CD14-positive monocyte (primary cell): ENCODE data around the gene SYNPO2L. TPM values are rescaled to one million over a fixed set of nuclear protein-coding genes. Genes with fewer than 3 reads are reported as not detected.
"Not testable (repeated sequence)": the region's sequence is repeated elsewhere in the genome, so short reads cannot be mapped to it uniquely, and the experiment has no call there.

Source experiments
- DNase-seq, 3 donors: peaks; one replicate each; pipeline ENCODE4 v3.0.0-alpha.2; 2011 to 2022
- H2AFZ ChIP-seq: 2 replicates; pipeline ENCODE4 v1.6.0; 2012; ENCODE audit warnings: mild to moderate bottlenecking, low read depth, low read length, inconsistent platforms; ENCODE audit not compliant: insufficient read depth, poor library complexity, severe bottlenecking
- H3K27ac ChIP-seq, 2 donors: 1 replicate in 1 of 2; 2 replicates in 1 of 2; pipeline ENCODE4 v1.5.1; 2012 to 2013; ENCODE audit warnings: low read length in 2 of 2, control low read depth in 1 of 2, inconsistent platforms in 1 of 2, low read depth in 1 of 2, mild to moderate bottlenecking in 1 of 2
- H3K27me3 ChIP-seq, 2 donors: one replicate each; pipeline versions ENCODE4 v1.6.0 to v1.6.1; 2011 to 2013; ENCODE audit warnings: low read length in 2 of 2; ENCODE audit not compliant: control insufficient read depth in 2 of 2, insufficient read depth in 2 of 2
- H3K36me3 ChIP-seq, 2 donors: replicated peaks in 1 of 2; 1 replicate in 1 of 2; 2 replicates in 1 of 2; pipeline versions ENCODE4 v1.5.1 to v1.6.1; 2012 to 2013; ENCODE audit warnings: low read length in 2 of 2, control low read depth in 1 of 2, inconsistent platforms in 1 of 2, mild to moderate bottlenecking in 1 of 2; ENCODE audit not compliant: insufficient read depth in 2 of 2, control insufficient read depth in 1 of 2
- H3K4me1 ChIP-seq, 2 donors: 1 replicate in 1 of 2; 2 replicates in 1 of 2; pipeline versions ENCODE4 v1.5.1 to v1.6.1; 2012 to 2013; ENCODE audit warnings: low read length in 2 of 2, control low read depth in 1 of 2, inconsistent platforms in 1 of 2, mild to moderate bottlenecking in 1 of 2, moderate library complexity in 1 of 2; ENCODE audit not compliant: insufficient read depth in 2 of 2, control insufficient read depth in 1 of 2
- H3K4me2 ChIP-seq: replicated peaks from 2 replicates; pipeline ENCODE3; 2012; ENCODE audit warnings: low read length, moderate library complexity, mild to moderate bottlenecking; ENCODE audit not compliant: poor library complexity, severe bottlenecking; ENCODE audit errors: extremely low read depth
- H3K4me3 ChIP-seq, 3 experiments: fragments of 200-600 bp in 1 of 3; sonication (generic) in 1 of 3; replicated peaks in 1 of 3; 1 replicate in 2 of 3; 2 replicates in 1 of 3; pipeline ENCODE4 v1.5.1; 2011 to 2013; ENCODE audit warnings: low read length in 3 of 3, mild to moderate bottlenecking in 3 of 3, control low read depth in 2 of 3, low read depth in 2 of 3, inconsistent platforms in 1 of 3, moderate library complexity in 1 of 3
- H3K79me2 ChIP-seq: 2 replicates; pipeline ENCODE4 v1.6.0; 2012; ENCODE audit warnings: mild to moderate bottlenecking, control low read depth, inconsistent platforms, low read length, moderate library complexity; ENCODE audit not compliant: insufficient read depth
- H3K9ac ChIP-seq: 2 replicates; pipeline ENCODE4 v1.6.0; 2017; ENCODE audit warnings: low read length, mild to moderate bottlenecking; ENCODE audit not compliant: insufficient read depth, poor library complexity, severe bottlenecking
- H3K9me3 ChIP-seq, 2 donors: replicated peaks in 1 of 2; 1 replicate in 1 of 2; 2 replicates in 1 of 2; pipeline versions ENCODE4 v1.5.1 to v1.6.1; 2012 to 2013; ENCODE audit warnings: low read length in 2 of 2, control low read depth in 1 of 2; ENCODE audit not compliant: control insufficient read depth in 1 of 2, insufficient read depth in 1 of 2
- H4K20me1 ChIP-seq: 2 replicates; pipeline ENCODE4 v1.6.0; 2012; ENCODE audit warnings: mild to moderate bottlenecking, low read length, control low read depth, moderate library complexity; ENCODE audit not compliant: insufficient read depth
- H3K27ac Mint-ChIP-seq, 7 donors: one replicate each; pipeline ENCODE4 v1.8.0; 2020; ENCODE audit warnings: mild to moderate bottlenecking in 7 of 7, mixed read lengths in 7 of 7, moderate library complexity in 6 of 7, inconsistent platforms in 2 of 7
- H3K27me3 Mint-ChIP-seq, 3 donors: one replicate each; pipeline ENCODE4 v1.8.0; 2021 to 2022; ENCODE audit warnings: low read depth in 3 of 3, mild to moderate bottlenecking in 3 of 3, mixed read lengths in 3 of 3, moderate library complexity in 3 of 3, inconsistent platforms in 1 of 3
- H3K36me3 Mint-ChIP-seq, 2 donors: one replicate each; pipeline ENCODE4 v1.8.0; 2020; ENCODE audit warnings: mixed read lengths in 2 of 2, inconsistent platforms in 1 of 2, mild to moderate bottlenecking in 1 of 2
- H3K4me1 Mint-ChIP-seq: one replicate; pipeline ENCODE4 v1.8.0; 2020; ENCODE audit warnings: mild to moderate bottlenecking, mixed read lengths
- H3K4me3 Mint-ChIP-seq, 2 donors: one replicate each; pipeline ENCODE4 v1.8.0; 2020; ENCODE audit warnings: mild to moderate bottlenecking in 2 of 2, mixed read lengths in 2 of 2, moderate library complexity in 1 of 2
- H3K9me3 Mint-ChIP-seq, 7 donors: one replicate each; pipeline ENCODE4 v1.8.0; 2020 to 2022; ENCODE audit warnings: mixed read lengths in 7 of 7, mild to moderate bottlenecking in 6 of 7, moderate library complexity in 6 of 7, inconsistent platforms in 2 of 7
- CTCF ChIP-seq: fragments of 200-600 bp; IDR thresholded peaks from one replicate; pipeline ENCODE4 v1.8.0; 2022; ENCODE audit warnings: antibody characterized with exemption, mild to moderate bottlenecking
- WGBS: methylation state at CpG from one replicate; pipeline ENCODE4 v1.1.5; 2013; ENCODE audit warnings: missing lambda C conversion rate; ENCODE audit not compliant: insufficient coverage; 5-methylcytosine and 5-hydroxymethylcytosine counted together
- intact Hi-C, 2 donors: fragments of 100-400 bp; cut with micrococcal nuclease; formaldehyde crosslinking; loops; one replicate each; pipeline versions ENCODE4 v1.15.0 to v1.15.1; 2023
- polyA minus RNA-seq: library from RNA; depleted of rRNA, polyadenylated mRNA; stranded (reverse); fragments of >200 nt; gene quantifications from 2 replicates; pipeline ENCODE4 v1.2.3, GENCODE V29; 2012
- polyA plus RNA-seq, 3 donors: library from polyadenylated mRNA; depleted of rRNA in 1 of 3; unstranded in 2 of 3; stranded (reverse) in 1 of 3; fragments of 300-500 nt in 2 of 3; fragments of >200 nt in 1 of 3; fragmentation: Illumina TruSeq in 2 of 3; gene quantifications; 1 replicate in 2 of 3; 2 replicates in 1 of 3; pipeline ENCODE4 v1.2.3, GENCODE V29; 2012 to 2021
- total RNA-seq, 12 experiments: library from RNA in 1 of 12; stranded (reverse) in 1 of 12; fragments of 120-200 nt in 1 of 12; gene quantifications; one replicate each; pipeline ENCODE4 v1.2.4 and lab custom pipeline; 2013 to 2026; ENCODE audit warnings: mixed read lengths in 6 of 12, inconsistent platforms in 1 of 12

SYNPO2L gene
- 0.04 TPM for total RNA-seq (2013)
- not detected for polyA plus RNA-seq
- polyA minus RNA-seq = under 0.01 TPM in 1 of 2 replicates, not detected in the other
- total RNA-seq (lab: John Stamatoyannopoulos, UW) = 0.08 to 2.5 (median 0.26) reads per million in 11 experiments

GRCh38 chr10:73655990-73656298 is at the start of gene SYNPO2L:
Gene SYNPO2L, minus strand, starts transcription at chr10:73656029. Its CDS starts 107 bp downstream, at chr10:73655922.
- no peaks in the 10 kb centered on the region for H3K27me3 ChIP-seq
- H3K4me3 Mint-ChIP-seq = no peak within 1 kb of the TSS
- intact Hi-C loops = no loop called here
- no peak within 1 kb of the TSS for H3K9ac ChIP-seq
- WGBS = 53% methylated on average over 5 of the region's 5 CpGs
- peaks cover 11% of the 10 kb centered on the region for H3K4me1 Mint-ChIP-seq
- H3K79me2 ChIP-seq = no peaks in the 10 kb centered on the region
- H3K4me3 ChIP-seq = no peak within 1 kb of the TSS
- peak within 1 kb of the TSS; percentile 6 for H2AFZ ChIP-seq
- H3K27ac Mint-ChIP-seq = no peak within 1 kb of the TSS
- no peaks in the 10 kb centered on the region for H3K36me3 ChIP-seq
- no peak within 1 kb of the TSS for H3K27ac ChIP-seq
- H3K27me3 Mint-ChIP-seq = peaks cover 2 to 12% (median 7%) of the 10 kb centered on the region in 3 donors
- no peak within 1 kb of the TSS for H3K4me2 ChIP-seq
- H3K9me3 Mint-ChIP-seq = no peaks in the 10 kb centered on the region
- no peaks in the 10 kb centered on the region for H3K36me3 Mint-ChIP-seq
- H3K9me3 ChIP-seq = no peaks in the 10 kb centered on the region
- no peak for DNase-seq
- H3K4me1 ChIP-seq = peaks cover 3 to 4% of the 10 kb centered on the region in 2 donors
- no peaks in the 10 kb centered on the region for H4K20me1 ChIP-seq
- TF ChIP-seq CTCF = no peak

- H3K79me2 ChIP-seq, DNase-seq, H3K27ac ChIP-seq, H2AFZ ChIP-seq, H3K9me3 ChIP-seq, H3K4me3 Mint-ChIP-seq, H3K36me3 ChIP-seq, H3K4me2 ChIP-seq, intact Hi-C loops, H3K4me3 ChIP-seq, H3K9ac ChIP-seq, H3K27me3 Mint-ChIP-seq, H3K27me3 ChIP-seq, H3K4me1 ChIP-seq, H3K9me3 Mint-ChIP-seq, H4K20me1 ChIP-seq: not testable (repeated sequence)
- peaks cover 28% of the 10 kb centered on the region for H3K4me1 Mint-ChIP-seq
- H3K27ac Mint-ChIP-seq = peak overlapping the region in 1 of 7 donors; percentile 70
- peaks cover 32 to 35% of the 10 kb centered on the region in 2 donors for H3K36me3 Mint-ChIP-seq
Observed at GRCh38 chr10:73703924-73704323, 48.1 kb upstream of the SYNPO2L start.

- no CpG with 5 or more reads among the region's 2 CpGs for WGBS
- H3K36me3 ChIP-seq, H2AFZ ChIP-seq, H3K4me2 ChIP-seq, H3K27me3 ChIP-seq, intact Hi-C loops, H3K79me2 ChIP-seq, DNase-seq, H3K9ac ChIP-seq, H3K27ac ChIP-seq, H4K20me1 ChIP-seq, H3K9me3 ChIP-seq, H3K4me3 Mint-ChIP-seq, H3K27me3 Mint-ChIP-seq, H3K4me1 ChIP-seq, H3K4me3 ChIP-seq, H3K27ac Mint-ChIP-seq, H3K9me3 Mint-ChIP-seq: not testable (repeated sequence)
- Mint-ChIP-seq H3K4me1 (peaks cover 24% of the 10 kb centered on the region), H3K36me3 (peaks cover 24 to 28% of the 10 kb centered on the region in 2 donors)
Observed at GRCh38 chr10:73698819-73699218, 43.0 kb upstream of the SYNPO2L start.

DNA sequence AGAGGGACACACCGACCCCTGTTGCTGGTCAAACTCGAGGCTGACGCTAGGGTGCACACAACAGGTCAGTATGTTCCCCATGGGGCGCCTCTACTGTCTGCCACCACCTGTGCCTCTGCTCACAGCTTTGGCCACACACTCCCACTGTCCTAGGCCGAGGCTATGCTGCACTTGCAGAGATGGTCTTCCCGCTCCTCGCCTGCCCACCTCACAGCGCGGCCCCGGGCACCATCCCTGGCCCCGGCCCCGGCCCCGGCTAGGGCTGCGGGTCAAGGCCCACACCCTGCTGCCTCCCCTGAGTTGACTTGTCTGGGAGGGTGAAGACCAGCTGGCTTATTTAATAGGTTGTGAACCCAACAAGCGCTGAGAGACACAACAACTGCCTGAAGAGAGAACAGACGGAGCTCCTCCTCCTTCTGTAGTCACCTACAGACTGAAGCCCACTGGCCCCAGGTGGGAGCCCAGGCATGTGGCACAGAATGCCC is 41.9 kb upstream of the SYNPO2L start, which contains the start of gene AGAP5:
TSS of gene AGAP5 (minus strand) at position 435 of the 485 bp plus-strand sequence. CDS start at position 81, 354 bp downstream.
- WGBS = no CpG with 5 or more reads among the region's 16 CpGs
- H3K9me3 ChIP-seq, H3K4me2 ChIP-seq, H3K4me3 ChIP-seq, H3K27me3 Mint-ChIP-seq, DNase-seq, H3K27ac Mint-ChIP-seq, H3K4me3 Mint-ChIP-seq, intact Hi-C loops, H3K9me3 Mint-ChIP-seq, H4K20me1 ChIP-seq, H2AFZ ChIP-seq, H3K27ac ChIP-seq, H3K79me2 ChIP-seq, H3K9ac ChIP-seq, H3K4me1 ChIP-seq, H3K27me3 ChIP-seq, H3K36me3 ChIP-seq: not testable (repeated sequence)
- Mint-ChIP-seq H3K36me3 (peaks cover 21 to 24% of the 10 kb centered on the region in 2 donors), H3K4me1 (peaks cover 18% of the 10 kb centered on the region)
